Ishikawa (cell line): ENCODE results near the gene GPR55.

Experiments used
- CEBPB ChIP-seq: IDR thresholded peaks from 2 replicates; pipeline ENCODE4 v1.6.1; 2012
- CREB1 ChIP-seq: IDR thresholded peaks from 2 replicates; pipeline ENCODE4 v1.6.1; 2012; ENCODE audit warnings: low read depth
- EP300 ChIP-seq: IDR thresholded peaks from 2 replicates; pipeline ENCODE4 v1.6.1; 2012; ENCODE audit warnings: borderline replicate concordance
- FOXM1 ChIP-seq: IDR thresholded peaks from 2 replicates; pipeline ENCODE4 v1.6.1; 2012; ENCODE audit warnings: low read depth, borderline replicate concordance
- MAX ChIP-seq: IDR thresholded peaks from 2 replicates; pipeline ENCODE4 v1.6.1; 2012
- NFIC ChIP-seq: IDR thresholded peaks from 2 replicates; pipeline ENCODE4 v1.6.1; 2012
- RAD21 ChIP-seq: IDR thresholded peaks from 2 replicates; pipeline ENCODE4 v1.6.1; 2012; ENCODE audit warnings: low read depth
- REST ChIP-seq: IDR thresholded peaks from 2 replicates; pipeline ENCODE4 v1.6.1; 2012; ENCODE audit warnings: low read depth, mild to moderate bottlenecking
- TAF1 ChIP-seq: IDR thresholded peaks from 2 replicates; pipeline ENCODE4 v1.6.1; 2012; ENCODE audit warnings: low read depth, mild to moderate bottlenecking
- TCF12 ChIP-seq: IDR thresholded peaks from 2 replicates; pipeline ENCODE4 v1.6.1; 2012; ENCODE audit warnings: low read depth
- TEAD4 ChIP-seq: IDR thresholded peaks from 2 replicates; pipeline ENCODE4 v1.6.1; 2012
- USF1 ChIP-seq: IDR thresholded peaks from 2 replicates; pipeline ENCODE4 v1.6.1; 2012
- YY1 ChIP-seq: IDR thresholded peaks from 2 replicates; pipeline ENCODE4 v1.6.1; 2012; ENCODE audit warnings: low read depth
- ZBTB7A ChIP-seq: IDR thresholded peaks from 2 replicates; pipeline ENCODE4 v1.6.1; 2012; ENCODE audit warnings: low read depth

- TF ChIP-seq TEAD4 = no peak
- TF ChIP-seq MAX = no peak
- TF ChIP-seq ZBTB7A = no peak
- TF ChIP-seq CEBPB = no peak
- no peak for TF ChIP-seq YY1
- no peak for TF ChIP-seq FOXM1
- TF ChIP-seq NFIC = no peak
- TF ChIP-seq TCF12 = no peak
- no peak for TF ChIP-seq TAF1
- no peak for TF ChIP-seq USF1
- TF ChIP-seq RAD21 = no peak
- TF ChIP-seq REST = no peak
- no peak for TF ChIP-seq CREB1
- TF ChIP-seq EP300 = no peak
These were observed 20.1 kb downstream of the GPR55 start for GRCh38 chr2:230904856-230905447.
